ENCODE results near the gene UVRAG.

- no peak for TF ChIP-seq POLR2A (IDR thresholded peaks at IDR 0.05)
- TF ChIP-seq, protein P1, sequence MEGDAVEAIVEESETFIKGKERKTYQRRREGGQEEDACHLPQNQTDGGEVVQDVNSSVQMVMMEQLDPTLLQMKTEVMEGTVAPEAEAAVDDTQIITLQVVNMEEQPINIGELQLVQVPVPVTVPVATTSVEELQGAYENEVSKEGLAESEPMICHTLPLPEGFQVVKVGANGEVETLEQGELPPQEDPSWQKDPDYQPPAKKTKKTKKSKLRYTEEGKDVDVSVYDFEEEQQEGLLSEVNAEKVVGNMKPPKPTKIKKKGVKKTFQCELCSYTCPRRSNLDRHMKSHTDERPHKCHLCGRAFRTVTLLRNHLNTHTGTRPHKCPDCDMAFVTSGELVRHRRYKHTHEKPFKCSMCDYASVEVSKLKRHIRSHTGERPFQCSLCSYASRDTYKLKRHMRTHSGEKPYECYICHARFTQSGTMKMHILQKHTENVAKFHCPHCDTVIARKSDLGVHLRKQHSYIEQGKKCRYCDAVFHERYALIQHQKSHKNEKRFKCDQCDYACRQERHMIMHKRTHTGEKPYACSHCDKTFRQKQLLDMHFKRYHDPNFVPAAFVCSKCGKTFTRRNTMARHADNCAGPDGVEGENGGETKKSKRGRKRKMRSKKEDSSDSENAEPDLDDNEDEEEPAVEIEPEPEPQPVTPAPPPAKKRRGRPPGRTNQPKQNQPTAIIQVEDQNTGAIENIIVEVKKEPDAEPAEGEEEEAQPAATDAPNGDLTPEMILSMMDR (IDR thresholded peaks at IDR 0.05 in 8 of 11, conservative IDR thresholded peaks at IDR 0.05 in 3 of 11): no peak
Observed at GRCh38 chr11:76047766-76048165, 232.8 kb downstream of the UVRAG start.

Measured in spleen (tissue), 7 donors.